CD14-positive monocyte (primary cell): ENCODE data around the gene DCAF6. TPM values are rescaled to one million over a fixed set of nuclear protein-coding genes. Genes with fewer than 3 reads are reported as not detected.

ENCODE experiments used
- DNase-seq, 3 donors: peaks; one replicate each; pipeline ENCODE4 v3.0.0-alpha.2; 2011 to 2022
- H2AFZ ChIP-seq: 2 replicates; pipeline ENCODE4 v1.6.0; 2012; ENCODE audit warnings: mild to moderate bottlenecking, low read depth, low read length, inconsistent platforms; ENCODE audit not compliant: insufficient read depth, poor library complexity, severe bottlenecking
- H3K27ac ChIP-seq, 2 donors: 1 replicate in 1 of 2; 2 replicates in 1 of 2; pipeline ENCODE4 v1.5.1; 2012 to 2013; ENCODE audit warnings: low read length in 2 of 2, control low read depth in 1 of 2, inconsistent platforms in 1 of 2, low read depth in 1 of 2, mild to moderate bottlenecking in 1 of 2
- H3K27me3 ChIP-seq, 2 donors: one replicate each; pipeline versions ENCODE4 v1.6.0 to v1.6.1; 2011 to 2013; ENCODE audit warnings: low read length in 2 of 2; ENCODE audit not compliant: control insufficient read depth in 2 of 2, insufficient read depth in 2 of 2
- H3K36me3 ChIP-seq, 2 donors: replicated peaks in 1 of 2; 1 replicate in 1 of 2; 2 replicates in 1 of 2; pipeline versions ENCODE4 v1.5.1 to v1.6.1; 2012 to 2013; ENCODE audit warnings: low read length in 2 of 2, control low read depth in 1 of 2, inconsistent platforms in 1 of 2, mild to moderate bottlenecking in 1 of 2; ENCODE audit not compliant: insufficient read depth in 2 of 2, control insufficient read depth in 1 of 2
- H3K4me1 ChIP-seq, 2 donors: 1 replicate in 1 of 2; 2 replicates in 1 of 2; pipeline versions ENCODE4 v1.5.1 to v1.6.1; 2012 to 2013; ENCODE audit warnings: low read length in 2 of 2, control low read depth in 1 of 2, inconsistent platforms in 1 of 2, mild to moderate bottlenecking in 1 of 2, moderate library complexity in 1 of 2; ENCODE audit not compliant: insufficient read depth in 2 of 2, control insufficient read depth in 1 of 2
- H3K4me2 ChIP-seq: replicated peaks from 2 replicates; pipeline ENCODE3; 2012; ENCODE audit warnings: low read length, moderate library complexity, mild to moderate bottlenecking; ENCODE audit not compliant: poor library complexity, severe bottlenecking; ENCODE audit errors: extremely low read depth
- H3K4me3 ChIP-seq, 3 experiments: fragments of 200-600 bp in 1 of 3; sonication (generic) in 1 of 3; replicated peaks in 1 of 3; 1 replicate in 2 of 3; 2 replicates in 1 of 3; pipeline ENCODE4 v1.5.1; 2011 to 2013; ENCODE audit warnings: low read length in 3 of 3, mild to moderate bottlenecking in 3 of 3, control low read depth in 2 of 3, low read depth in 2 of 3, inconsistent platforms in 1 of 3, moderate library complexity in 1 of 3
- H3K79me2 ChIP-seq: 2 replicates; pipeline ENCODE4 v1.6.0; 2012; ENCODE audit warnings: mild to moderate bottlenecking, control low read depth, inconsistent platforms, low read length, moderate library complexity; ENCODE audit not compliant: insufficient read depth
- H3K9ac ChIP-seq: 2 replicates; pipeline ENCODE4 v1.6.0; 2017; ENCODE audit warnings: low read length, mild to moderate bottlenecking; ENCODE audit not compliant: insufficient read depth, poor library complexity, severe bottlenecking
- H3K9me3 ChIP-seq, 2 donors: replicated peaks in 1 of 2; 1 replicate in 1 of 2; 2 replicates in 1 of 2; pipeline versions ENCODE4 v1.5.1 to v1.6.1; 2012 to 2013; ENCODE audit warnings: low read length in 2 of 2, control low read depth in 1 of 2; ENCODE audit not compliant: control insufficient read depth in 1 of 2, insufficient read depth in 1 of 2
- H4K20me1 ChIP-seq: 2 replicates; pipeline ENCODE4 v1.6.0; 2012; ENCODE audit warnings: mild to moderate bottlenecking, low read length, control low read depth, moderate library complexity; ENCODE audit not compliant: insufficient read depth
- H3K27ac Mint-ChIP-seq, 7 donors: one replicate each; pipeline ENCODE4 v1.8.0; 2020; ENCODE audit warnings: mild to moderate bottlenecking in 7 of 7, mixed read lengths in 7 of 7, moderate library complexity in 6 of 7, inconsistent platforms in 2 of 7
- H3K27me3 Mint-ChIP-seq, 3 donors: one replicate each; pipeline ENCODE4 v1.8.0; 2021 to 2022; ENCODE audit warnings: low read depth in 3 of 3, mild to moderate bottlenecking in 3 of 3, mixed read lengths in 3 of 3, moderate library complexity in 3 of 3, inconsistent platforms in 1 of 3
- H3K36me3 Mint-ChIP-seq, 2 donors: one replicate each; pipeline ENCODE4 v1.8.0; 2020; ENCODE audit warnings: mixed read lengths in 2 of 2, inconsistent platforms in 1 of 2, mild to moderate bottlenecking in 1 of 2
- H3K4me1 Mint-ChIP-seq: one replicate; pipeline ENCODE4 v1.8.0; 2020; ENCODE audit warnings: mild to moderate bottlenecking, mixed read lengths
- H3K4me3 Mint-ChIP-seq, 2 donors: one replicate each; pipeline ENCODE4 v1.8.0; 2020; ENCODE audit warnings: mild to moderate bottlenecking in 2 of 2, mixed read lengths in 2 of 2, moderate library complexity in 1 of 2
- H3K9me3 Mint-ChIP-seq, 7 donors: one replicate each; pipeline ENCODE4 v1.8.0; 2020 to 2022; ENCODE audit warnings: mixed read lengths in 7 of 7, mild to moderate bottlenecking in 6 of 7, moderate library complexity in 6 of 7, inconsistent platforms in 2 of 7
- CTCF ChIP-seq: fragments of 200-600 bp; IDR thresholded peaks from one replicate; pipeline ENCODE4 v1.8.0; 2022; ENCODE audit warnings: antibody characterized with exemption, mild to moderate bottlenecking
- WGBS: methylation state at CpG from one replicate; pipeline ENCODE4 v1.1.5; 2013; ENCODE audit warnings: missing lambda C conversion rate; ENCODE audit not compliant: insufficient coverage; 5-methylcytosine and 5-hydroxymethylcytosine counted together
- intact Hi-C, 2 donors: fragments of 100-400 bp; cut with micrococcal nuclease; formaldehyde crosslinking; loops; one replicate each; pipeline versions ENCODE4 v1.15.0 to v1.15.1; 2023
- polyA plus RNA-seq, 3 donors: library from polyadenylated mRNA; depleted of rRNA in 1 of 3; unstranded in 2 of 3; stranded (reverse) in 1 of 3; fragments of 300-500 nt in 2 of 3; fragments of >200 nt in 1 of 3; fragmentation: Illumina TruSeq in 2 of 3; gene quantifications; 1 replicate in 2 of 3; 2 replicates in 1 of 3; pipeline ENCODE4 v1.2.3, GENCODE V29; 2012 to 2021
- small RNA-seq: library from RNA; depleted of rRNA; stranded (forward); fragments of <200 nt; gene quantifications from one replicate; pipeline ENCODE3, GENCODE V24; 2012; ENCODE audit warnings: low read depth; ENCODE audit not compliant: insufficient read length

Gene DCAF6
- polyA plus RNA-seq, 3 donors: 11.8 to 16.1 (median 11.9) TPM

DNA sequence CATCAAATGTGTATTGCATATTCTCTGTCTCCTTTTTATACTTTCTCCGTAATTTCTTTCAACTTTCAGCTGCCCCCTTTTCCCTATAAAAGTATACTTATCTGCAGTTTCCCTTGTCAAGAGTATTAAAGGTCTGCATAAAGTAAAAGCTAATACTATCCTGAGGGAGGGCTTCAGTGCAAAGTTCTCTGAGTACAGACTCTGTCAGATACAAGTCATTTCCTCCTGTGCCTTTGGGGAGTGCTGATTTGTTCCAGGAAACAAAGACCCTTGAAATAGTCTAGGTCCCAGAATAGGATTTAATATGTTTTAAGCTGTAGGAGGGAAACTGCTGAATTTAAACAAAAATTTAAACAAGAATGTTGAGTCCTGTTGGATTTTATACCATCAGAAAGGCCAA lies 188.6 kb downstream of the DCAF6 start:
- Mint-ChIP-seq H3K9me3 (peaks cover 2 to 14% (median 7%) of the 10 kb centered on the region in 7 donors), H3K4me1 (no peaks in the 10 kb centered on the region), H3K27ac (no peak overlapping the region), H3K27me3 (peaks cover 0 to 6% (median 1%) of the 10 kb centered on the region in 3 donors), H3K4me3 (no peak overlapping the region), H3K36me3 (no peaks in the 10 kb centered on the region)
- Histone ChIP-seq H4K20me1 (no peaks in the 10 kb centered on the region), H3K27me3 (no peaks in the 10 kb centered on the region), H3K9ac (no peak overlapping the region), H3K4me1 (no peaks in the 10 kb centered on the region), H3K4me3 (no peak overlapping the region), H3K27ac (no peak overlapping the region), H3K79me2 (no peaks in the 10 kb centered on the region), H3K4me2 (no peak overlapping the region), H2AFZ (no peak overlapping the region), H3K36me3 (no peaks in the 10 kb centered on the region), H3K9me3 (peaks cover 0 to 1% of the 10 kb centered on the region in 2 donors)
- DNase-seq: no peak
- 100% methylated on average over 1 of the region's 1 CpG for WGBS
- intact Hi-C loops: no loop called here
- no peak for TF ChIP-seq CTCF

Small RNAs within 50 kb of the gene (small RNA-seq; reads per million reads assigned to genes)
- not detected for gene MIR1255B2

Other genes starting within 250 kb of the DCAF6 start
- gene MPZL1, start 214.7 kb upstream of the DCAF6 start, polyA plus RNA-seq: 10 to 100 TPM; 23.1 to 63.6 (median 61.8) TPM
- under 1 TPM in 1 of 3 donors, not detected in 2; 0.09 TPM for gene ADCY10, start 22.5 kb upstream of the DCAF6 start, polyA plus RNA-seq
- 10 to 100 TPM; 14.2 to 70.3 (median 59.4) TPM for gene MPC2, start 389 bp downstream of the DCAF6 start, polyA plus RNA-seq
- under 1 TPM in 1 of 3 donors, not detected in 2; 0.65 TPM for gene GPR161, start 200.2 kb downstream of the DCAF6 start, polyA plus RNA-seq
- 10 to 100 TPM in 2 of 3 donors, 1 to 10 TPM in 1; 8.7 to 35.0 (median 30.2) TPM for gene TIPRL, start 242.3 kb downstream of the DCAF6 start, polyA plus RNA-seq